ENCODE measurements around the gene B3GALT4.

- TF ChIP-seq CTCF (IDR thresholded peaks at IDR 0.05), result no peak
- no peak for TF ChIP-seq POLR2A (IDR thresholded peaks at IDR 0.05)
These were observed 2.4 kb downstream of the B3GALT4 start for GRCh38 chr6:33279257-33279695.
